ENCODE results near the gene EBPL. TPM values are rescaled to one million over a fixed set of nuclear protein-coding genes. Genes with fewer than 3 reads are reported as not detected.

The EBPL gene
- total RNA-seq, 1 donor from 2014 or later = 95.1 TPM

GRCh38 chr13:49646688-49647087 lies 44.6 kb downstream of the EBPL start:
- no peak for DNase-seq (ENCODE audit: low read depth)
- no peak overlapping the region for H3K4me3 ChIP-seq (ENCODE audit: low read depth, low read length)
- no peak for TF ChIP-seq CTCF (conservative IDR thresholded peaks at IDR 0.05; ENCODE audit: low read depth, low read length)

GRCh38 chr13:49645451-49645850 lies 45.8 kb downstream of the EBPL start:
- no peak for DNase-seq (ENCODE audit: low read depth)
- no peak overlapping the region for H3K4me3 ChIP-seq (ENCODE audit: low read depth, low read length)
- TF ChIP-seq CTCF (conservative IDR thresholded peaks at IDR 0.05; ENCODE audit: low read depth, low read length) = no peak

- H3K4me3 ChIP-seq (ENCODE audit: low read depth, low read length) = no peak overlapping the region
- TF ChIP-seq CTCF (conservative IDR thresholded peaks at IDR 0.05; ENCODE audit: low read depth, low read length) = no peak
- DNase-seq (ENCODE audit: low read depth) = no peak
Observed at GRCh38 chr13:49643035-49643646, 48.1 kb downstream of the EBPL start.

GRCh38 chr13:49641801-49642291 lies 49.4 kb downstream of the EBPL start:
- DNase-seq (ENCODE audit: low read depth) = no peak
- no peak for TF ChIP-seq CTCF (conservative IDR thresholded peaks at IDR 0.05; ENCODE audit: low read depth, low read length)

DNA sequence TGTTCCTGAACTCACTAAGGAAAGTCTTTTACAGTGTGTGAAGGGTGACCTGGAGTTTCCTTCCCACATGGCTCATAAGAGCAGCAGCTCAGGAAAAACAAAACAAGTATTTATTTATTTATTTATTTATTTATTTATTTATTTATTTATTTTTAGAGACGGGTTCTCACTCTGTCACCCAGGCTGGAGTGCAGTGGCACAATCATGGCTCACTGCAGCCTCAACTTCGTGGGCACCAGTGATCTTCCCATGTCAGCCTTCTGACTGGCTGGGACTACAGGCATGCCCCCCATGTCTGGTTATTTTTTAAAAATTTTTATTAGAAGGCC lies 52.6 kb downstream of the EBPL start:
- no peak for DNase-seq (ENCODE audit: low read depth)
- no peak overlapping the region for H3K4me3 ChIP-seq (ENCODE audit: low read depth, low read length)
- TF ChIP-seq CTCF (conservative IDR thresholded peaks at IDR 0.05; ENCODE audit: low read depth, low read length) = no peak

More at GRCh38 chr13:49641801-49642291, 49.4 kb downstream of the EBPL start:
- H3K4me3 ChIP-seq (ENCODE audit: low read depth, low read length) = no peak overlapping the region

- no peak overlapping the region for H3K4me3 ChIP-seq (ENCODE audit: low read depth, low read length)
- no peak for DNase-seq (ENCODE audit: low read depth)
- TF ChIP-seq CTCF (conservative IDR thresholded peaks at IDR 0.05; ENCODE audit: low read depth, low read length) = no peak
Observed at GRCh38 chr13:49638030-49638743, 53.1 kb downstream of the EBPL start.

GRCh38 chr13:49636705-49637104 lies 54.6 kb downstream of the EBPL start:
- TF ChIP-seq CTCF (conservative IDR thresholded peaks at IDR 0.05; ENCODE audit: low read depth, low read length) = no peak
- DNase-seq (ENCODE audit: low read depth) = no peak
- H3K4me3 ChIP-seq (ENCODE audit: low read depth, low read length) = no peak overlapping the region
